Measurements from ENCODE around the gene SYNGAP1.

GRCh38 chr6:33420491-33421343 lies 852 bp downstream of the SYNGAP1 start:
- TF ChIP-seq CTCF (IDR thresholded peaks at IDR 0.05; ENCODE audit: low read depth, low read length) = no peak
- TF ChIP-seq POLR2A (IDR thresholded peaks at IDR 0.05; ENCODE audit: extremely low read depth, insufficient read length) = no peak
- no peak for TF ChIP-seq MYC (IDR thresholded peaks at IDR 0.05; ENCODE audit: low read depth, low read length)
- no peak for TF ChIP-seq MAX (IDR thresholded peaks at IDR 0.05; ENCODE audit: low read depth, low read length)

Data from NB4 (cell line).